NCI-H2029 (cell line): ENCODE results near the gene DHRS7B.
A peak's percentile ranks its signal among the peaks of the same experiment; 100 is the strongest.
"Not testable (repeated sequence)": the region's sequence is repeated elsewhere in the genome, so short reads cannot be mapped to it uniquely, and the experiment has no call there.

Source experiments
- DNase-seq: peaks from one replicate; lab custom pipeline; 2025; lab: John Stamatoyannopoulos, UW

DHRS7B gene

DNA sequence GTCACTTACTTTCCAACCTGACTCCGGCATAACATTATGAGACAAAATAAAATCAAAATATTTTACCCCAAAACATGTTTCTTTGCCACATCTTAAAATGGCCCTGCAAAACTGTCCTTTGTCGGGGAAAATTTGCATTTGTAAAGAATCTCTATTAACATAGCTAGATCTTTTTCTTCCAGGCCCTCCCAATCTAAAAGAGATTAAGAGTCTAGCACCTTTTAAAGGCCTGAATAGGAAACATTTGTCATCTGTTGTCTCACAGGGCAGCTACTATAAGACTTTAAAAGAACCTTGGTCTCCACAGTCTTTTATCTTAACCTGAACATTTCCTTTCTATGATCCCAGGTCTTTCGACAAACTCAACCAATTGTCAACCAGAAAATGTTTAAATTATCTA is 18.1 kb upstream of the DHRS7B start:
- DNase-seq: no peak

DNA sequence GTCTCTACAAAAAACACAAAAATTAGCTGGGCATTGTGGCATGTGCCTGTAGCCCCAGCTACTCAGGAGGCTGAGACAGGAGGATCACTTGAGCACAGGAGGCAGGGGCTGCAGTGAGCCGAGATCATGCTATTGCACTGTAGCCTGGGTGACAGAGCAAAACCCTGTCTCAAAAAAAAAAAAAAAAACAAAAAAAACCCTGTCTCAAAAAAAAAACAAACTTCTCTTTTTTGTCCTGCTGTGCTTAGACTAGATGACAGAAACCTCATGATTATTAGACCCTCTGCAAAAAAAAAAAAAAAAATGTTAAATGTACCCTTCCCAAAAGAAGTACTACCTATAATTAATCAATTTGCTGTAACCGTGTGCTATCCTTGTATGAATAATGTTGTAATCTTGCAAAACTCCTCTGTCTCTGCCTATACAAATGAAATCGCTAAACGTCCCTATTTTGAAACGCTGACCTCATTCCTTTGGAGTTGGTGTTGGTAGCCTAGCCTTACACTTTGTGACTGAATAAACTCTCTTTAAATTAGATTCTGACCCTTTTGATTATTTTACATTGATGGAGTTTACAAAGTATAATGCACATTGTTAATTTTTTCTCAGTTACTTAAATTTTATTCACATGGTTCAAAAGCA is 13.6 kb upstream of the DHRS7B start:
- no peak for DNase-seq

- no peak for DNase-seq
Measured at GRCh38 chr17:21113716-21114115, 13.0 kb upstream of the DHRS7B start.

GRCh38 chr17:21114791-21115190 is 12.0 kb upstream of the DHRS7B start:
- not testable (repeated sequence) for DNase-seq

GRCh38 chr17:21119247-21119918 is 7.4 kb upstream of the DHRS7B start:
- peak; percentile 31 for DNase-seq

GRCh38 chr17:21119919-21120249 is 6.9 kb upstream of the DHRS7B start:
- no peak for DNase-seq

GRCh38 chr17:21124086-21124485 is 2.7 kb upstream of the DHRS7B start:
- no peak for DNase-seq

DNA sequence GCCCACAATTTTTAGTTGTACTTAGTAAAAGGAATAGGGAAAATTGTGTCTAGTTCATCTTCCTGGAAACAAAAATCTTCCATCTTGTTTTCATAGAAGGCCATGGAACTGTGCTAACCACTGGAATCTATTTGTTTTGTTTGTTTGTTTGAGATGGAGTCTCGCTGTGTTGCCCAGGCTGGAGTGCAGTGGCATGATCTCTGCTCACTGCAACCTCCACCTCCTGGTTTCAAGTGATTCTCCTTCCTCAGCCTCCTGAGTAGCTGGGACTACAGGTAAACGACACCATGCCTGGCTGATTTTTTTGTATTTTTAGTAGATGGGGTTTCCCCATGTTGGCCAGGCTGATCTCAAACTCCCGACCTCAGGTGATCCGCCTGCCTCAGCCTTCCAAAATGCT is 2.2 kb upstream of the DHRS7B start:
- DNase-seq: not testable (repeated sequence)

GRCh38 chr17:21125862-21126261 is 902 bp upstream of the DHRS7B start:
- no peak for DNase-seq

DNA sequence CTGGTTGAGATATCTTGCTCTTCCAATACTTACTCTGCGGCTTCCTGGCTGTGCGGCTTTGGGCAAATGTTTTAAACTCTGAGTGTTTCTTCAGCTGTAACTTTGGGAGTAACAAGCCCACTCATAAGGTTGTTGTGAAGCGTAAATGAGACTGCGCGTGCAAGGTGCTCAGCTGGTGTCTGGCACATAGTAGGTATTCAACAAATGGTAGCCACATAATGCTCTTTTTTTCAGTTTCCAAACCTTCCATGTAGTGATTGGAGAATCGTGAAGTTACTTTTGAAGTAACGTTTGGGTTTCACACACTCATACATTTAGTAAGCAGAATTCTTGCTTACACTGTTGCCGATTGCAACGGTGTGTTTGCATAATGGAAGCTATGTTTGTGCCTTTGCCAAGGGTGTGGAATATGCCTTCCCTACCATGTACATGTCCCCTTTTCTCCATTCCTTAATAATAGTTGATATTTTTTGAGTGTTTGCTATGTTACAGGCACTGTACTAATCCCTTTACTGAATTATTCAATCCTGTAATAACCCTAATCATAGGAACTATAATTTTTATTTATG is 829 bp downstream of the DHRS7B start:
- DNase-seq: no peak

- DNase-seq: peak; percentile 4
Measured at GRCh38 chr17:21129023-21129681, 2.4 kb downstream of the DHRS7B start.

GRCh38 chr17:21131137-21131536 is 4.4 kb downstream of the DHRS7B start:
- DNase-seq: no peak

GRCh38 chr17:21132428-21132827 is 5.7 kb downstream of the DHRS7B start:
- DNase-seq: no peak

DNA sequence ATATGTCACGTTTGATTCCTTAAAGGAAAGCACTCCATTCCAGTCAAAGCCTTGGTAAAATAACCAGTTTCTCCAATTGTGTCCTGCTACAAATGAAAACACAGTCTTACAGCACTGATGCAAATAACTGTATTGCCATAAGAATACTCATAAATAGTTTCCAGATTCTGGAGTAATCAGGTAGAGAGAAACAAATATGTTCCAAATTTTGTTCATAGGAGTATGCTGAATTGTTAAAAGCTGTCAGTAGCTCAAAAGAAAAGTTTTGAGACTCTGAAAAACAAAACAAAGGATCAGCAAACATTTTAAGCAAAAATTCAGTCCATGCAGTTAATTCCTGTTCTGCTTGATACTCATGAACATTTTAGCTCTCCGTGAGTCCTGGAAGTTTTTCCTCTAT is 7.8 kb downstream of the DHRS7B start:
- no peak for DNase-seq

DNA sequence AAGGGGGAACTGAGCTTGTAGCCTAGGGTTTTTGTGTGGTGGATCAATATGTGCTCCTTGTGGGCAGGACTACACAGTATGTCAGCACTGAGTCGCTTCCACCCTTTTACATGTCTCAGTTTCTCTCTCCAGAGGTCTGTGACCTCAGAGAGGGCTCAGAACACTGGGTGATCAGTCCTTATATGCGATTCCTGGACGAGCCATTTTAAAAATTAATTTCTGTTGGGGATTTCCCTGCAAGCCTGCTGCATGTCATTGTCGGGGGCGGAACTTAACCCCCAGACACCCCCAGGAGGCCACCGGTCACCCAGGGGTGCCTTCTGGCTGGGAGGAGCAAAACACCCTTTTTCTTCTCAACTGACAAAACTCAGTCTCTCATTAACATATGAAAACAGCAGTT is 14.1 kb downstream of the DHRS7B start:
- no peak for DNase-seq

DNA sequence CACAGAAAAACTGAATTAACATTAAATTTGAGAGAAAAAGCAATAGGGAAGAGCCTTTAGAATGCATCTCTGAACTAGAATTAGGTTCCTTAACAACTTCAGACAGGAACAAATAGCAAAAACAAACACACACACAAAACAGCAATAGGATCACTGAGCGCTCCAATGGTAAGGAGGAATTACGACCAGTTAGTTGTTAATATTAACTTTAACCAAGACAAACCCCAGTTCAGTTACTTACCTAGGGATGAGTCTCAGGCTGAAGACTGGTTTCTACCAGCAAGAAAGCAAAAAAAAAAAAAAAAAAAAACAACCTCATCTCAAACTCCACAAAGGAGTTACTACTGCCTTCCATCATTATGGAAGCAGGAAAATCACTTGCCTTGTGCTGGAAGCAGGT is 14.6 kb downstream of the DHRS7B start:
- DNase-seq: no peak

DNA sequence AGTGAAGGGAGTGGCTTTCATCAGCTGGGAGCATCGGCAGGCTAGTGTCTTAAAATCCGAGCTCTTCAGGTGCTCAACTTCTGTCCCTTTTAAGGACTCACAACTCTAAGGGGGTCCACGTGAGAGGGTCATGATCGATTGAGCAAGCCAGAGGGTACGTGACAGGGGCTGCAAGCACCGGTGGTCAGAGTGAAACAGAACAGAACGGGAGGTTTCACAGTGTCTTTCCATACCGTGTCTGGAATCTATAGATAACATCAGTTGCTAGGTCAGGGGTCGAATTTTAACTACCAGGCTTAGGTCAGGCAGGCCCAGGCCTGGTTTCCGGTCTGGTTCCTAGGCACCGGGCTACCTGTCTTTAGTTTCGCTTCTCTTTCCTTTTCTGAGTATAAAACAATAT is 15.3 kb downstream of the DHRS7B start:
- not testable (repeated sequence) for DNase-seq

DNA sequence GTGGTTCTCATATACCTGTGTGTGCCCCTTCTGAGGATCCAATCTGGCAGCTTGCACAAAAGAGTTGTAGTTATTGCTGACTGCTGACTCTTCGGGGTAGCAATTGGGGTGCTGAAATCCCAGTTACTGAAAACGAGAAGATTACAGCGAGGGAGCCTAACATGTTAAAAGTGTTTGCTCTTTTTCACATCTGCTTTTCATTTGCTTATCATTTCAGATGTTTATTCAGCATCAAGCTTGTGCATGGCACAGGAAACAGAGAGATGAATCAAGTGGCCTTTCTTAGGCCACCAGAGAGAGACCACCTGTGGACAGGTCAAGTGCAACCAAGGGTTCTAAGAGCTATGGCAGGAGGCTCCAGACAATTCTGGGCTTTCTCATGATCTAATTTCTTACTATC is 16.9 kb downstream of the DHRS7B start:
- no peak for DNase-seq

DNA sequence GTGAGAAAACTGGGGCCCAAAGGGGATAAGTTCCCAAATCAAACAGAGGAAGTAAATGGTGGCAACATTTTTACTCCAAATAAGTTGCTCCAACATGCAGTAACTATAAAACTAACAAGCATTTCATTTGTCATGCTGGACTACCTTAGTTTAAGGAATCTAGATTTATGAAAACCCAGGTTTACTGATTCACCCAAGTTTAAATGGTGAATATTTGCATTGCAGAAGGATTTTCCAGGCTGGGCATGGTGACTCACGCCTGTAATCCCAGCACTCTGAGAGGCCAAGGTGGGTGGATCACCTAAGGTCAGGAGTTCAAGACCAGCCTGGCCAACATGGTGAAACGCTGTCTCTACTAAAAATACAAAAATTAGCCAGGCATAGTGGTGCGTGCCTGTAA is 17.5 kb downstream of the DHRS7B start:
- not testable (repeated sequence) for DNase-seq

DNA sequence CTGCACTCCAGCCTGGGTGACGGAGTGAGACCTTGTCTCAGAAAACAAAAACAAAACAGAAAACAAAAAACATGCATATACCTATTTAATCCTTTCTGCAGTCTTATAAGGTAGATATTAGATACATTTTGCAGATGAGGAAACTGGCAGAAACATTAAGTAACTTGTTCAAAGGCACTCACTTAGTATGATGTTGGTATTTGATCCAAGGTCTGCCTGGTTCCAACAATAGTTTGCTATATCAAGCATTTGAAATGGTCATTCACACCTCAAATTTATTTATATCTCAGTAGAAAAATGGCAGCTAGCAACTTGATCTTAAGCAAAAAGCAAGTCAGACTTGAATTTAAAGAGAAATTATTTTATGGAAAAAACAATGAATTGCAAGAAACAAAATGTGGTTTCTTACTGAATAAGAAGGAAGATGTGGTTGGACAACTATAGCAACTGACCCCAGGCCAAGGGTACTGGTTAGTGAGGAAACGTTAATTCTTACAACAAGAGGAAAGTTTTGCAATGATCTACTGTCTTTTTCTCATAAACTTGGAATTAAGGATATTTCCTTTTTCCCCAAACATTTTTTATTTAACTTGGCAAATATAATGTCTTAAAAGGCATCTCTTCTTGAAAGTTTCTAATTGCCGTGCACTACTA is 19.7 kb downstream of the DHRS7B start:
- no peak for DNase-seq

- DNase-seq: no peak
Measured at GRCh38 chr17:21149621-21150020, 22.9 kb downstream of the DHRS7B start.

- DNase-seq: no peak
Measured at GRCh38 chr17:21152731-21153130, 26.0 kb downstream of the DHRS7B start.
